Measurements from ENCODE around the gene CXCL13.
"Not testable (repeated sequence)": the region's sequence is repeated elsewhere in the genome, so short reads cannot be mapped to it uniquely, and the experiment has no call there.

CXCL13 gene

GRCh38 chr4:77636902-77637301 is 31.3 kb downstream of the CXCL13 start:
- no peak overlapping the region for H3K4ac ChIP-seq (ENCODE audit: low read depth in 1 of 2, low read length in 2 of 2)
- no peak overlapping the region for H2BK5ac ChIP-seq (ENCODE audit: low read depth, low read length, poor library complexity, severe bottlenecking)
- no peak overlapping the region for H3K9ac ChIP-seq (ENCODE audit: low read length)
- no peak overlapping the region for H4K91ac ChIP-seq (ENCODE audit: low read length)
- H3K23ac ChIP-seq (ENCODE audit: low read length in 2 of 2), result no peak overlapping the region
- peak overlapping the region in 1 of 2 experiments; percentile 16 for H3K18ac ChIP-seq (ENCODE audit: low read depth in 1 of 2, low read length in 2 of 2)
- peak overlapping the region in 1 of 2 experiments; percentile 72 for H2BK12ac ChIP-seq (ENCODE audit: low read length in 2 of 2)
- DNase-seq, result peak; percentile 72
- 66% methylated on average over 1 of the region's 3 CpGs for WGBS
- H3K27ac ChIP-seq (ENCODE audit: low read length, poor library complexity, severe bottlenecking), result no peak overlapping the region
- no peaks in the 10 kb centered on the region for H3K79me1 ChIP-seq (replicated peaks; ENCODE audit: low read length, poor library complexity, severe bottlenecking)
- no peaks in the 10 kb centered on the region for H3K9me3 ChIP-seq (ENCODE audit: control insufficient read depth, low read length)
- H2BK120ac ChIP-seq (ENCODE audit: low read depth, low read length), result no peak overlapping the region
- peak overlapping the region; percentile 15 for H2AK5ac ChIP-seq (ENCODE audit: low read length, severe bottlenecking)
- no peak overlapping the region for H4K8ac ChIP-seq (ENCODE audit: low read length)
- H3K36me3 ChIP-seq (ENCODE audit: control insufficient read depth in 1 of 2, insufficient read depth in 2 of 2, low read depth in 1 of 2, low read length in 2 of 2), result no peaks in the 10 kb centered on the region
- H3K4me3 ChIP-seq (ENCODE audit: insufficient read depth in 1 of 2, low read depth in 1 of 2, low read length in 2 of 2), result no peak overlapping the region
- no peak overlapping the region for H3K4me2 ChIP-seq (ENCODE audit: low read length, poor library complexity, severe bottlenecking)
- no peak overlapping the region for H2BK15ac ChIP-seq (ENCODE audit: low read depth, poor library complexity, severe bottlenecking)
- H3K14ac ChIP-seq (ENCODE audit: low read length in 2 of 2), result no peak overlapping the region
- peaks cover 4% of the 10 kb centered on the region for H3K4me1 ChIP-seq (ENCODE audit: control insufficient read depth, insufficient read depth, low read depth, low read length)
- no peak overlapping the region for H2AFZ ChIP-seq (ENCODE audit: low read depth, low read length)
- H3K27me3 ChIP-seq (ENCODE audit: control insufficient read depth in 1 of 2, insufficient read depth in 1 of 2, low read length in 2 of 2), result peaks cover 0 to 6% of the 10 kb centered on the region in 2 experiments

- H3K9me3 ChIP-seq (ENCODE audit: control insufficient read depth, low read length), result peaks cover 18% of the 10 kb centered on the region
- H3K4me1 ChIP-seq (ENCODE audit: control insufficient read depth, insufficient read depth, low read depth, low read length); H2AK5ac ChIP-seq (ENCODE audit: low read length, severe bottlenecking); H4K91ac ChIP-seq (ENCODE audit: low read length); H2BK15ac ChIP-seq (ENCODE audit: low read depth, poor library complexity, severe bottlenecking); H3K27me3 ChIP-seq (ENCODE audit: control insufficient read depth in 1 of 2, insufficient read depth in 1 of 2, low read length in 2 of 2); H2BK12ac ChIP-seq (ENCODE audit: low read length in 2 of 2); H3K36me3 ChIP-seq (ENCODE audit: control insufficient read depth in 1 of 2, insufficient read depth in 2 of 2, low read depth in 1 of 2, low read length in 2 of 2); H4K8ac ChIP-seq (ENCODE audit: low read length); H3K14ac ChIP-seq (ENCODE audit: low read length in 2 of 2); H3K23ac ChIP-seq (ENCODE audit: low read length in 2 of 2); DNase-seq; H3K79me1 ChIP-seq (replicated peaks; ENCODE audit: low read length, poor library complexity, severe bottlenecking); H2BK5ac ChIP-seq (ENCODE audit: low read depth, low read length, poor library complexity, severe bottlenecking); H3K4me2 ChIP-seq (ENCODE audit: low read length, poor library complexity, severe bottlenecking); H2AFZ ChIP-seq (ENCODE audit: low read depth, low read length); H3K9ac ChIP-seq (ENCODE audit: low read length); H3K4ac ChIP-seq (ENCODE audit: low read depth in 1 of 2, low read length in 2 of 2); H3K4me3 ChIP-seq (ENCODE audit: insufficient read depth in 1 of 2, low read depth in 1 of 2, low read length in 2 of 2); H2BK120ac ChIP-seq (ENCODE audit: low read depth, low read length); H3K27ac ChIP-seq (ENCODE audit: low read length, poor library complexity, severe bottlenecking); H3K18ac ChIP-seq (ENCODE audit: low read depth in 1 of 2, low read length in 2 of 2): not testable (repeated sequence)
- WGBS, result no CpG with 5 or more reads among the region's 1 CpG
These were observed 38.4 kb downstream of the CXCL13 start for GRCh38 chr4:77644069-77644468.

GRCh38 chr4:77650787-77651186 is 45.2 kb downstream of the CXCL13 start:
- H3K18ac ChIP-seq (ENCODE audit: low read depth in 1 of 2, low read length in 2 of 2), result no peak overlapping the region
- no peak overlapping the region for H3K4ac ChIP-seq (ENCODE audit: low read depth in 1 of 2, low read length in 2 of 2)
- H3K23ac ChIP-seq (ENCODE audit: low read length in 2 of 2), result no peak overlapping the region
- H2BK12ac ChIP-seq (ENCODE audit: low read length in 2 of 2), result no peak overlapping the region
- no peak overlapping the region for H3K4me3 ChIP-seq (ENCODE audit: insufficient read depth in 1 of 2, low read depth in 1 of 2, low read length in 2 of 2)
- H2AK5ac ChIP-seq (ENCODE audit: low read length, severe bottlenecking), result no peak overlapping the region
- H3K4me1 ChIP-seq (ENCODE audit: control insufficient read depth, insufficient read depth, low read depth, low read length), result no peaks in the 10 kb centered on the region
- no peaks in the 10 kb centered on the region for H3K36me3 ChIP-seq (ENCODE audit: control insufficient read depth in 1 of 2, insufficient read depth in 2 of 2, low read depth in 1 of 2, low read length in 2 of 2)
- no peak overlapping the region for H2BK15ac ChIP-seq (ENCODE audit: low read depth, poor library complexity, severe bottlenecking)
- no peak overlapping the region for H2BK120ac ChIP-seq (ENCODE audit: low read depth, low read length)
- no peak overlapping the region for H3K4me2 ChIP-seq (ENCODE audit: low read length, poor library complexity, severe bottlenecking)
- no peak overlapping the region for H2BK5ac ChIP-seq (ENCODE audit: low read depth, low read length, poor library complexity, severe bottlenecking)
- H3K9ac ChIP-seq (ENCODE audit: low read length), result no peak overlapping the region
- no peak overlapping the region for H3K27ac ChIP-seq (ENCODE audit: low read length, poor library complexity, severe bottlenecking)
- H2AFZ ChIP-seq (ENCODE audit: low read depth, low read length), result no peak overlapping the region
- H4K8ac ChIP-seq (ENCODE audit: low read length), result no peak overlapping the region
- H3K27me3 ChIP-seq (ENCODE audit: control insufficient read depth in 1 of 2, insufficient read depth in 1 of 2, low read length in 2 of 2), result peaks cover 0 to 3% of the 10 kb centered on the region in 2 experiments
- no peak overlapping the region for H3K14ac ChIP-seq (ENCODE audit: low read length in 2 of 2)
- peaks cover 6% of the 10 kb centered on the region for H3K9me3 ChIP-seq (ENCODE audit: control insufficient read depth, low read length)
- H3K79me1 ChIP-seq (replicated peaks; ENCODE audit: low read length, poor library complexity, severe bottlenecking), result no peaks in the 10 kb centered on the region
- H4K91ac ChIP-seq (ENCODE audit: low read length), result no peak overlapping the region
- no CpG with 5 or more reads among the region's 1 CpG for WGBS
- DNase-seq, result peak; percentile 25

GRCh38 chr4:77651820-77652219 is 46.2 kb downstream of the CXCL13 start:
- no peak overlapping the region for H3K18ac ChIP-seq (ENCODE audit: low read depth in 1 of 2, low read length in 2 of 2)
- no peak overlapping the region for H2AK5ac ChIP-seq (ENCODE audit: low read length, severe bottlenecking)
- H2BK5ac ChIP-seq (ENCODE audit: low read depth, low read length, poor library complexity, severe bottlenecking), result no peak overlapping the region
- no peak overlapping the region for H3K4me3 ChIP-seq (ENCODE audit: insufficient read depth in 1 of 2, low read depth in 1 of 2, low read length in 2 of 2)
- peaks cover 0 to 3% of the 10 kb centered on the region in 2 experiments for H3K27me3 ChIP-seq (ENCODE audit: control insufficient read depth in 1 of 2, insufficient read depth in 1 of 2, low read length in 2 of 2)
- H3K79me1 ChIP-seq (replicated peaks; ENCODE audit: low read length, poor library complexity, severe bottlenecking), result no peaks in the 10 kb centered on the region
- H3K14ac ChIP-seq (ENCODE audit: low read length in 2 of 2), result no peak overlapping the region
- no peak for DNase-seq
- H3K27ac ChIP-seq (ENCODE audit: low read length, poor library complexity, severe bottlenecking), result no peak overlapping the region
- no peak overlapping the region for H3K4ac ChIP-seq (ENCODE audit: low read depth in 1 of 2, low read length in 2 of 2)
- no peak overlapping the region for H3K23ac ChIP-seq (ENCODE audit: low read length in 2 of 2)
- no peak overlapping the region for H4K91ac ChIP-seq (ENCODE audit: low read length)
- H2BK12ac ChIP-seq (ENCODE audit: low read length in 2 of 2), result no peak overlapping the region
- no peak overlapping the region for H3K9ac ChIP-seq (ENCODE audit: low read length)
- H3K9me3 ChIP-seq (ENCODE audit: control insufficient read depth, low read length), result peaks cover under 1% of the 10 kb centered on the region
- no peak overlapping the region for H2BK120ac ChIP-seq (ENCODE audit: low read depth, low read length)
- no peak overlapping the region for H2BK15ac ChIP-seq (ENCODE audit: low read depth, poor library complexity, severe bottlenecking)
- no peak overlapping the region for H2AFZ ChIP-seq (ENCODE audit: low read depth, low read length)
- H3K36me3 ChIP-seq (ENCODE audit: control insufficient read depth in 1 of 2, insufficient read depth in 2 of 2, low read depth in 1 of 2, low read length in 2 of 2), result no peaks in the 10 kb centered on the region
- H4K8ac ChIP-seq (ENCODE audit: low read length), result no peak overlapping the region
- no peaks in the 10 kb centered on the region for H3K4me1 ChIP-seq (ENCODE audit: control insufficient read depth, insufficient read depth, low read depth, low read length)
- no peak overlapping the region for H3K4me2 ChIP-seq (ENCODE audit: low read length, poor library complexity, severe bottlenecking)
